Body of pancreas (tissue), 4 donors: Measurements from ENCODE around the gene CLDN4.

ENCODE experiments used
- CTCF ChIP-seq, 7 experiments: fragments of 450-650 bp in 4 of 7; fragments of 200-600 bp in 3 of 7; sonication (generic) in 3 of 7; IDR thresholded peaks; one replicate each; pipeline ENCODE4 v1.5.1; 2016 to 2019; ENCODE audit warnings: antibody characterized with exemption in 7 of 7
- POLR2A ChIP-seq, 3 donors: fragments of 450-650 bp; IDR thresholded peaks; one replicate each; pipeline ENCODE4 v1.6.1; 2016; ENCODE audit warnings: antibody characterized with exemption in 3 of 3, mild to moderate bottlenecking in 2 of 3

GRCh38 chr7:73815436-73815835 lies 15.4 kb upstream of the CLDN4 start:
- TF ChIP-seq CTCF (IDR thresholded peaks at IDR 0.05) (no peak), POLR2A (IDR thresholded peaks at IDR 0.05) (no peak)
